Gastrocnemius medialis (tissue), 4 donors: ENCODE data around the gene PNCK. TPM values are rescaled to one million over a fixed set of nuclear protein-coding genes. Genes with fewer than 3 reads are reported as not detected.
A peak's percentile ranks its signal among the peaks of the same experiment; 100 is the strongest.
"Not testable (repeated sequence)": the region's sequence is repeated elsewhere in the genome, so short reads cannot be mapped to it uniquely, and the experiment has no call there.

ENCODE experiments used
- ATAC-seq, 2 donors: fragments of 150-250 bp; one replicate each; pipeline ENCODE4 v1.9.1; 2016
- DNase-seq, 2 donors: peaks; one replicate each; pipeline ENCODE4 v3.0.0-alpha.2; 2019
- H3K27ac ChIP-seq, 4 donors: fragments of 200-600 bp; sonication (generic); 1 replicate in 1 of 4; 2 replicates in 3 of 4; pipeline ENCODE4 v1.5.1; 2016 to 2018; ENCODE audit warnings: mild to moderate bottlenecking in 2 of 4, moderate library complexity in 1 of 4
- H3K27me3 ChIP-seq, 3 donors: fragments of 200-600 bp; sonication (generic) in 2 of 3; 1 replicate in 1 of 3; 2 replicates in 2 of 3; pipeline versions ENCODE4 v1.5.1 to v1.6.0; 2016 to 2019; ENCODE audit warnings: mild to moderate bottlenecking in 1 of 3, moderate library complexity in 1 of 3
- H3K36me3 ChIP-seq, 2 donors: fragments of 200-600 bp; sonication (generic) in 1 of 2; one replicate each; pipeline ENCODE4 v1.5.1; 2017 to 2018
- H3K4me1 ChIP-seq, 2 donors: fragments of 200-600 bp; sonication (generic) in 1 of 2; one replicate each; pipeline ENCODE4 v1.5.1; 2016 to 2017; ENCODE audit warnings: mild to moderate bottlenecking in 2 of 2
- H3K4me3 ChIP-seq, 4 donors: fragments of 200-600 bp; sonication (generic) in 3 of 4; 1 replicate in 1 of 4; 2 replicates in 3 of 4; pipeline ENCODE4 v1.5.1; 2016 to 2019; ENCODE audit warnings: mild to moderate bottlenecking in 2 of 4
- H3K9me3 ChIP-seq, 3 donors: fragments of 200-600 bp; sonication (generic) in 2 of 3; 1 replicate in 1 of 3; 2 replicates in 2 of 3; pipeline ENCODE4 v1.5.1; 2016 to 2019
- CTCF ChIP-seq, 5 experiments: fragments of 450-650 bp in 3 of 5; fragments of 200-600 bp in 2 of 5; sonication (generic) in 2 of 5; IDR thresholded peaks in 4 of 5; conservative IDR thresholded peaks in 1 of 5; 1 replicate in 4 of 5; 2 replicates in 1 of 5; pipeline ENCODE4 v1.5.1; 2016 to 2019; ENCODE audit warnings: antibody characterized with exemption in 5 of 5, mild to moderate bottlenecking in 3 of 5, moderate library complexity in 3 of 5
- POLR2A ChIP-seq, 2 donors: fragments of 450-650 bp; IDR thresholded peaks; one replicate each; pipeline ENCODE4 v1.6.1; 2017; ENCODE audit warnings: antibody characterized with exemption in 2 of 2, mild to moderate bottlenecking in 2 of 2, moderate library complexity in 2 of 2
- in situ Hi-C, 4 donors: fragments of 200-750 bp; cut with MboI; loops; one replicate each; pipeline versions ENCODE4 v1.15.0 to v1.8.0; 2017; ENCODE audit warnings: low sequenced_read_pairs in 4 of 4
- intact Hi-C: fragments of 100-400 bp; cut with DNase I; formaldehyde crosslinking; loops from one replicate; pipeline ENCODE4 v1.15.1; 2023; ENCODE audit warnings: low total_unique reads
- total RNA-seq, 4 donors: library from RNA; depleted of rRNA; stranded (reverse); fragments of >200 nt; gene quantifications; one replicate each; pipeline versions ENCODE4 v1.1.0 to v1.2.3, GENCODE V29; 2016

PNCK gene
- total RNA-seq, 4 donors from 2014 or later: 0.98 to 1.6 TPM; not detected in 2

GRCh38 chrX:153707406-153707805 is 33.8 kb upstream of the PNCK start:
- Histone ChIP-seq H3K4me3 (peak overlapping the region in 3 of 4 donors; percentile 26 to 56 (median 31)), H3K27ac (peak overlapping the region; percentile 85 to 91 (median 90)), H3K4me1 (peaks cover 21 to 54% of the 10 kb centered on the region in 2 donors), H3K27me3 (no peaks in the 10 kb centered on the region), H3K9me3 (no peaks in the 10 kb centered on the region), H3K36me3 (no peaks in the 10 kb centered on the region)
- no peak for DNase-seq
- TF ChIP-seq POLR2A (IDR thresholded peaks at IDR 0.05): no peak
- no peak for TF ChIP-seq CTCF (IDR thresholded peaks at IDR 0.05 in 4 of 5, conservative IDR thresholded peaks at IDR 0.05 in 1 of 5)
- ATAC-seq: no peak
- intact Hi-C loops (loop anchor here (10.0 kb wide), 1 partner anchor 337 kb away; no protein-coding TSS in a partner anchor), in situ Hi-C loops (no loop called here)

- intact Hi-C loops (loop anchor here (10.0 kb wide), 1 partner anchor 338 kb away; no protein-coding TSS in a partner anchor), in situ Hi-C loops (no loop called here)
- H3K9me3 ChIP-seq: no peaks in the 10 kb centered on the region
- H3K36me3 ChIP-seq: no peaks in the 10 kb centered on the region
- DNase-seq: peak in 1 of 2 donors; percentile 62
- peak overlapping the region; percentile 85 to 91 (median 90) for H3K27ac ChIP-seq
- H3K27me3 ChIP-seq: no peaks in the 10 kb centered on the region
- TF ChIP-seq CTCF (IDR thresholded peaks at IDR 0.05 in 4 of 5, conservative IDR thresholded peaks at IDR 0.05 in 1 of 5): no peak
- TF ChIP-seq POLR2A (IDR thresholded peaks at IDR 0.05): peak; percentile 19 to 50
- peak; percentile 7 to 15 for ATAC-seq
- H3K4me1 ChIP-seq: peaks cover 27 to 59% of the 10 kb centered on the region in 2 donors
- H3K4me3 ChIP-seq: peak overlapping the region in 3 of 4 donors; percentile 26 to 56 (median 36)
Measured at GRCh38 chrX:153706799-153707198, 33.2 kb upstream of the PNCK start.

- DNase-seq (peak in 1 of 2 donors; percentile 77), ATAC-seq (peak; percentile 31 to 43)
- in situ Hi-C loops, H3K9me3 ChIP-seq, H3K27me3 ChIP-seq, H3K36me3 ChIP-seq: not testable (repeated sequence)
- intact Hi-C loops: loop anchor here (10.0 kb wide), 1 partner anchor 339 kb away; no protein-coding TSS in a partner anchor
- TF ChIP-seq CTCF (IDR thresholded peaks at IDR 0.05 in 4 of 5, conservative IDR thresholded peaks at IDR 0.05 in 1 of 5) (peak; percentile 28 to 64 (median 53)), POLR2A (IDR thresholded peaks at IDR 0.05) (peak; percentile 41 to 49)
- peaks cover 33 to 70% of the 10 kb centered on the region in 2 donors for H3K4me1 ChIP-seq
- peak overlapping the region; percentile 85 to 91 (median 90) for H3K27ac ChIP-seq
- peak overlapping the region; percentile 9 to 56 (median 31) for H3K4me3 ChIP-seq
Measured at GRCh38 chrX:153705403-153706060, 31.9 kb upstream of the PNCK start.

GRCh38 chrX:153704631-153705402 is 31.2 kb upstream of the PNCK start:
- peak in 1 of 2 donors; percentile 36 for DNase-seq
- ATAC-seq: not testable (repeated sequence)

More at GRCh38 chrX:153704631-153705402, 31.2 kb upstream of the PNCK start:
- Histone ChIP-seq H3K27ac (peak overlapping the region; percentile 85 to 91 (median 90)), H3K4me3 (peak overlapping the region in 2 of 4 donors; percentile 26 to 56), H3K4me1 (peaks cover 34 to 65% of the 10 kb centered on the region in 2 donors)
- in situ Hi-C loops, H3K9me3 ChIP-seq, H3K27me3 ChIP-seq, H3K36me3 ChIP-seq: not testable (repeated sequence)
- intact Hi-C loops: loop anchor here (10.0 kb wide), 1 partner anchor 340 kb away; no protein-coding TSS in a partner anchor
